Stimulated activated CD4-positive, alpha-beta T cell treated with anti-CD3 and anti-CD28 coated beads, Interleukin-4, amount 100 ng/mL, for 4 hours (primary cell): ENCODE results near the gene AP1S2.
A peak's percentile ranks its signal among the peaks of the same experiment; 100 is the strongest.

Experiments
- DNase-seq, 2 experiments: peaks; one replicate each; pipeline ENCODE4 v3.0.0-alpha.2; 2020

AP1S2 gene

GRCh38 chrX:15804563-15804962, 50.0 kb downstream of the AP1S2 start:
- no peak for DNase-seq

- no peak for DNase-seq
Measured at GRCh38 chrX:15797707-15798106, 56.9 kb downstream of the AP1S2 start.

- DNase-seq: no peak
Measured at GRCh38 chrX:15790769-15791290, 63.8 kb downstream of the AP1S2 start.

- DNase-seq: peak; percentile 78 to 85
Measured at GRCh38 chrX:15789979-15790768, 64.4 kb downstream of the AP1S2 start, which contains the start of gene ZRSR2. ZRSR2 (plus strand) TSS chrX:15790484; CDS start chrX:15790496, 12 bp downstream.

GRCh38 chrX:15786915-15787314, 67.7 kb downstream of the AP1S2 start:
- no peak for DNase-seq

GRCh38 chrX:15785176-15785750, 69.3 kb downstream of the AP1S2 start:
- DNase-seq: no peak

- DNase-seq: peak in 1 of 2 experiments; percentile 2
Measured at GRCh38 chrX:15781961-15782699, 72.5 kb downstream of the AP1S2 start.
